Eye (tissue), 1 donor: ENCODE measurements around the gene FYCO1.

Source experiments
- DNase-seq: peaks from one replicate; pipeline ENCODE4 v3.0.0-alpha.2; 2015

The FYCO1 gene

GRCh38 chr3:45940004-45940780 lies 55.4 kb downstream of the FYCO1 start:
- DNase-seq, result no peak

GRCh38 chr3:45939341-45939771 lies 56.3 kb downstream of the FYCO1 start:
- DNase-seq, result no peak

DNA sequence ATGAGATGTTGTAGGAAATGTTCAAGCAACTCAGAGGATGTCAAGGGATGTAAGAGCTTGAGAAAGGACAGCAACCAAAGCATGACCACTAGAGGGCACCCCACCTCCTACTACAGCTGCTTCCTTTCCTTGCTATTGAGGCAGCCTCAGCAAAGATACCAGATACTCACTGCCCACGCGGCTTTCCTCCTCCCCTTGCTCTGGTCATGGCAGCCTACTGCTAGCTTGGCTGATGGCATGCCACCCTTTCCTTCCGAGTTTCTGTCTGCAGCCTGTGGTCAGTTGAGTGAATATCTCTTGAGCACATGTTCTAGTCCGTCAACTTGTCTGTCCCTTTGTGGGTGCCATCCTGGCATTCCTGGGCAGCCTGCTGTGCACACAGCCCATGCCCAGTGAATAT lies 56.8 kb downstream of the FYCO1 start:
- peak; percentile 96 for DNase-seq

GRCh38 chr3:45938043-45938435 lies 57.6 kb downstream of the FYCO1 start:
- no peak for DNase-seq

GRCh38 chr3:45937206-45938042 lies 58.2 kb downstream of the FYCO1 start:
- DNase-seq, result no peak

DNA sequence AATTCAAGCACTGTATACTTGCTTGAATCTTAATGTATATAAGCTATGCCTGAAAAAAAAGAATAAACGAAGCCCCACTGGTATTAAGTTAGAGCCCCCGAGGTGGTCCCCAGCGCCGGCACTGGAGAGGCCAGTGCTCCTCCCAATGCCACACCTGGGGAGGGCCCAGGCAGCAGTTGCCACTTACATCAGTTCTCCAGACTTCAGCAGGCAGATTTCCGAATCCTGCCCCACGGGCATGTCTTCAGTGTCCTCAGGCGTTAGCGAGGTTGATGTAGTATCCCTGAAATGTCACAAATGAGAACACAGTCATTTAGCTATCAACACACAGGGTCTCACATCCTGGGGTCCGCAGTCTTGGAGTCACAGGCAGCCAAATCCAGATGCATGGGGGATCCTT lies 59.4 kb downstream of the FYCO1 start:
- DNase-seq, result no peak

DNA sequence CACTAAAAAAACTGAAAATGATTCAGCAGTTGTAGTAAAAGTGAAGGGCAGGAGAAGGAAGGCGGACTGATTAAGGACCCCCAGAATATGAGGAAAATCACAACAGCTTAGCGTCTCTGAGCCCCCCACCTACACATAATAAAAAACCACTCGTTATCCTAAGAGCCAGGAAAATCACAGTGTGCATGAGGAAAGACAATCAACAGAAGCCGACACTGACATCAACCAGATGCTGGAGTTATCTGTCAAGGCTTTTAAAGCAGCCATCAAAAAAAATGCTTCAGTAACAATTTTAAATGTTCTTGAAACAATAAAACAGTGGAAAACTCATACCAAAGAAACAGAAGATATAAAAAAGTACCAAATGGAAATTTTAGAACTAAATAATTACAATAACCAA lies 62.0 kb downstream of the FYCO1 start:
- no peak for DNase-seq

- DNase-seq, result no peak
These were observed 63.5 kb downstream of the FYCO1 start for GRCh38 chr3:45932112-45932511.

DNA sequence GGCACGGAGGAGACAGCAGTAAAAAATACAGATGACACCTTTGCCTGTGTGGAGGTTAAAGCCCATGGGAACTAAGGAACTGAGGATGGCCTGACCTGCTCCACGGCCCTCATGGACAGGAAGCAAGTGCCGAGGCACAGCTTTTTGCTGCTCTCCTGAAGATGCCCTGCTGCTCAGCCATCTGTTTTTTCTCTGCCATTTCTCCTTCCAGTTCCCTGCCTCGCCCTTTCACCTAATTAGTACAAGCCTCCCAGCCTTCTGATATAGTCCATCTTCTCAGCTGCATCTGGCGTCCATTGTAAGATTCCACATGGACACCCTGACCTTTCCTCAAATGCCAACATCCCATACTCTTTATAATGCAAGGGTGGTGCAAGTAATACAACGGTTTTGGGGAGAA lies 64.1 kb downstream of the FYCO1 start:
- DNase-seq, result peak; percentile 69

DNA sequence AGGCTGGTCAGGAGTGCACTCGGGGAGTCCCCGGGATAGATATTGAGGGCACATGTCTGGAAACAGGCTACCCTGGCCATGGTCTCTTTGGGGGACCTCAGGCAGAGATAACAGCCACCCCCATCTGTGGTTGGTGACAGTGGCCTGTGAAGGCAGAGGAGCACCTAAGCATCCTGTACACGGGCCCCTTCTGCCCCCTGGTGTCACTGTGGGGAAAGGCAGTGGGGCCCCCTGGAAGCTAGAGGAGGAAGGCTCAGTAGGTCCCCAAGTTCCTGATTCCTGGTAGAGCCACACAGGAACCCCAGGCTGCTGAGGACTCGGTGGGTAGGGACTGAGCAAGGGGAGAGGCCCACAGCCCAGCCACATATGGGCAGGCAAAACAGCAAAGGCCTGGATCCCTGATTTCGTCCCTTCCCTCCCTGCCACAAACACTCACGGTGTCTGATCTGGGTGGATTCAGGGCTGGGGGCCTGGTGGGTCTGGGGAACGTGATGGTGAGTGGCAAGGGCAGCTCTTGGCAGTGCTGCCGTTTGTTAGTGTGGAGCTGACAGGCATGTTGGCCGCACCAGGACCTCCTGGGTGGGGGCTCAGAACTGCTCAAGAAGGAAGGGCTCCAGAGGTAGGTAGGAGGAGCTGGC lies 66.5 kb downstream of the FYCO1 start:
- peak; percentile 71 for DNase-seq

- no peak for DNase-seq
These were observed 67.7 kb downstream of the FYCO1 start for GRCh38 chr3:45927881-45928280.

- no peak for DNase-seq
These were observed 71.9 kb downstream of the FYCO1 start for GRCh38 chr3:45923755-45924154.

DNA sequence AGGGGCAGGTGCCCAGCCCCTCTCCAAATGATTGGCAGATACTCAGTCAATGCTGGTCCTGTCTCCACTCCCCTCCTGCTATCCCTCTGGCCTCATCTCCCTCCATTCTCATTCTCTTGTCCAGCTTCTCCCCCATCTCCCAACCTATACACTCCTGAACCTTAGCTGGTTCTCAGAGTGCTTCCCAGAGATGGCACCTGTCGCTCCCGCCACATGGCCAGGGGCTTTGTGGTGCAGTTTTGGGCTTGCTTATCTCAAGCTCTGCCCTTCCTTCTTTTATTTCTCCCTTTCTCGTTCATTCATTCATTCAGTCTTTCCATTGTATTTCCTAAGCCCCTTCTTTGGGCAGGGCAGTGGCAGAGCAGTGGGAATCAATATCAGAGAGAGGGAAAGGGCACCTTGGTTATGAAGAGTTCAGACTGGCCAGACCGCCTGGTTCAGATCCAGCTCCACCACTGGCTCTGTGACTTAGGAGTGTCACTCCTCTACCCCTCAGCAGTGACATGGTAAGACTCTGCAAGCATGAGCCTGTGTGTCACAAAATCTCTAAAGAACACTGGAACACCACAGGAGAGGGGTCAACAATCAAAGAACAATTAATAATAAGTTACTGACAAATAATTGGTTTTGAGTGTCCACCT lies 72.6 kb downstream of the FYCO1 start:
- DNase-seq, result no peak

DNA sequence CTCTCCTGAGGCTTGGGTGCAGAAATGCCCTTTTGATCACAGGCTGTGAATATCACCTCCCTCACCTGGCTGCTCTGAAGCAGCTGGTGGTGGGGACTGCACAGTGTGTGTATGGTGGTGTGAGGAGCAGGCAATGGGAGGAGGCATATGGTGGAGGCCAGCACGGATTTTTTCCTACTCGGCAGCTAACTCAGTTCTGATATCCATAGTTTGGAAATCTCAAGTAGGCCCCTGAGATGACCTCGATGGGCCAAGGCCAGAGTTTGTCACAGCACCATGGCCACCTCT lies 73.6 kb downstream of the FYCO1 start:
- DNase-seq, result no peak

GRCh38 chr3:45921158-45922038 lies 74.2 kb downstream of the FYCO1 start:
- DNase-seq, result no peak

DNA sequence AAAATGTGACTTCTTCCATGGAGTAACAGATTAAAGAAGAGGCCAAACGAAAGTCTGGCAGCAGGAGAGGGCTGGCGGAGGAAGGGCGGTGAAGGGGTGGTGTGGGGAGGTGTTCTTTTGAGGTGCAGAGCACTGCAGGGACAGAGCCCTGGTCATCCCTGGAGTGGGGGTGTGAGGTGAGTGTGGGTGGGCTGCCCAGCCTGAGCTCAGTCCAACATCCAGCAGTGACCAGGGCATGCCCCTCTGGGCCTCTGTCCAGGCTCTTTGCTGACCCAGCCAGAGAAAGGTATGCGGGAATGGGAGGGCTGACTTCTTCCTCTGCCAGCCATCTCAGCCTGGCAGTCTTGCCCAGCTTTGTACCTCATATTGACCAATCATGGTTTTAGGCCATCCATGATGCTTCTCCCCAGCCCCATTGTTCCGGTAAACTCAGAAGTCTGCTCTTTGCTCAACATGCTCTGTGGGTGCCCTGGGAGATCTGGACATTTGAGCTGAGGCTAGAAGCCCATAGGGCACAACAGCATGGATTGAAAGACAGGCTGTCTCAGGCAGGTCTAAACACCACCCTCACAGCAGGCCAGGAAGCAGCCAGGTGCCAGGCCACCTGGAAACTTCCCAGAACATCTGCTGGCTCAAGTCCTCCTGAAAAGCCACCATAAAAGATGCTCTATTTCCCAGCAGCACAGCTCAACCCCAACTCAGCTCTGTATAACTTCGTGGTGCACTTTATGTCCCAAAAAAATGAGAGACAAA lies 78.3 kb downstream of the FYCO1 start:
- no peak for DNase-seq

DNA sequence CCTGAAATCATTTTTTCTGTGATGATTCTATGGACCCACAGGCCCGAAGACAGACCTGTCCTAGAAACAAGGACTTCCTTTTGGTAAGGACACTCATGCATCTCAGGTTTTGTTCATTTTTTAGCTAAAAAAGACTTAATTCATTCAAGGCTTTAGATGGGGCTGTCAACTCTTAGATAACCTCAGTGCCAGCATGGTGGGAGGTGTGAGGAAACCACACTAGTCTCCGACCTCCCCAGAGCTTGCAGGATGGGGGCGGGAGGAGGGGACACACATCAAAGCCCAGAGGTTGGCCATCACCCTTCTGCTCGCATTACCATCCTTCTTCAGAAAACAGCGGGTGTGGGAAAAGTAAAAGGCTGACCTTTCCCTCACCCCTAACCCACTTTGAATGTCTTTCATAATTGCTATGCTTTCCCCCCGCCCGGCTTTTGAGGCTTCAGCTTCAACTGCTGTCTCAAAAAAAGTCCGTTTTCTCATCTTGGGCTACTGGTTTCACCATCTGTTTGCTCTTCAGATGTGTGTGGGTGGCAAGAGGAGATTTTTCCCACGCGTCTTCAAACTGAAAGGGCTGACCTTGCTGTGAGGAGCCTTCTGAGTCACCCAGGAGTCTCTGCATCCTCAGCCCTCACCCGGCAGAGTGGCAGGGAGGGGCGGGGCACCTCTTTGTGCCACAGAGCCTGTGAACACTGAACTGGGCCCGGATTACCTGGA lies 79.9 kb downstream of the FYCO1 start:
- DNase-seq, result peak; percentile 93

- DNase-seq, result peak; percentile 41
These were observed 80.6 kb downstream of the FYCO1 start for GRCh38 chr3:45915059-45915439.

DNA sequence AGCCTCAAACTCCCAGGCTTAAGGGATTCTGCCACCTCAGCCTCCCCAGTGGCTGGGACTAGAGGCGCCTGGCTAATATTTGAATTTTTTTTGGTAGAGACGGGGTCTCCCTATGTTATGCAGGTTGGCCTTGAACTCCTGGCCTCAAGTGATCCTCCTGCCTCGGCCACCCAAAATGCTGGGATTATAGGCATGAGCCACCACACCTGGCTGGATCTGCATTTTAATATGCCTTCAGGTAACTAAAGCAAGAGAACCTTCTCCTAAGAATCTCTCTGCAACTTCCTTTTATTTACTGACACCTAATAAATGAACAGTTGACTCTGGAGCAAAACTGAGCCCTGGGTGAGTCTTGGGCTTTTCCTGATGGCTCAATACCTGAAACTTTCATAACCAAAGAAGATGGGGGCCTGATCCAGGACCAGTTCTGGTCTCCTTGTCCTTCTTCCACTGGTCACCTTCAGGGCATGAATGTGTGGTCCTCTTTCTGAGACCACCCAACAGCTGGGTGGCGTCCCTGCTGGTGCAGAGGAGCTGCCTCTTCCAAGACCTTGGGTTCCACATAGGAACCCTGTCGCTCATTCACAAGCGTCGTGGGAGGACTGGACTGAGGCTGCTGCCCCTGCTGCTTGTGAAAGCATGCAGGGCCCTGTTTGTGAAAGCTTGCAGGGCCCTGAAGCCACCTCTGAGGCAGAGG lies 81.1 kb downstream of the FYCO1 start:
- no peak for DNase-seq

DNA sequence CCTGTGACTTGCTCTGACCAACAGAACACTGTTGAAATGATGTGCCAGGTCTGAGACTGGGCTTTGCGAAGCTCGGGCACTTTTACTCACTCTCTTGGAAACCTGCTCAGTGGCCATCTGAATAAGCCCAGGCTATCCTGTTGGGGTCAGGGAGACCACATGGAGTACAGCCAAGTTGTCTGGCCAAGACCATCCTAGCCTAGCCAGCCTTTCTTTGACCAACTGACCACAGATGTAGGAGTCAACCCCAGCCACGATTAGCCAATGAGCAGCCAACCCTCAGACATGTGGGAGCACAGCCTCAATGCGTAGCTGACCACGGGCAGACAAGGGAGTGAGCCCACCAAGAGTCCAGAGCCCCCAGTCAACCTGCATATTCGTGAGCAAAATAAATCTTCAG lies 83.2 kb downstream of the FYCO1 start:
- DNase-seq, result no peak
